ENCODE results near the gene PLEKHN1.
"Not testable (repeated sequence)": the region's sequence is repeated elsewhere in the genome, so short reads cannot be mapped to it uniquely, and the experiment has no call there.

DNA sequence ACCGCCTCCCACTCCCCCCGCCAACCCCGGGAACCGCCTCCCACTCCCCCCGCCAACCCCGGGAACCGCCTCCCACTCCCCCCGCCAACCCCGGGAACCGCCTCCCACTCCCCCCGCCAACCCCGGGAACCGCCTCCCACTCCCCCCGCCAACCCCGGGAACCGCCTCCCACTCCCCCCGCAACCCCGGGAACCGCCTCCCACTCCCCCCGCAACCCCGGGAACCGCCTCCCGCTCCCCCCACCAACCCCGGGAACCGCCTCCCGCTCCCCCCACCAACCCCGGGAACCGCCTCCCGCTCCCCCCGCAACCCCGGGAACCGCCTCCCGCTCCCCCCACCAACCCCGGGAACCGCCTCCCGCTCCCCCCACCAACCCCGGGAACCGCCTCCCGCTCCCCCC is 10.5 kb downstream of the PLEKHN1 start:
- TF ChIP-seq CTCF (tag by site-specific recombination; IDR thresholded peaks at IDR 0.05); TCF7L2 (IDR thresholded peaks at IDR 0.05; ENCODE audit: borderline replicate concordance, low read depth, low read length); ZBTB20 (tag by site-specific recombination; IDR thresholded peaks at IDR 0.05); ZNF521 (tag by site-specific recombination; IDR thresholded peaks at IDR 0.05); ZNF280D (tag by site-specific recombination; IDR thresholded peaks at IDR 0.05); REPIN1 (tag by site-specific recombination; IDR thresholded peaks at IDR 0.05; ENCODE audit: low read depth); ZBTB7A (tag by site-specific recombination; IDR thresholded peaks at IDR 0.05; ENCODE audit: low read depth): not testable (repeated sequence)
- TF ChIP-seq, protein P1, sequence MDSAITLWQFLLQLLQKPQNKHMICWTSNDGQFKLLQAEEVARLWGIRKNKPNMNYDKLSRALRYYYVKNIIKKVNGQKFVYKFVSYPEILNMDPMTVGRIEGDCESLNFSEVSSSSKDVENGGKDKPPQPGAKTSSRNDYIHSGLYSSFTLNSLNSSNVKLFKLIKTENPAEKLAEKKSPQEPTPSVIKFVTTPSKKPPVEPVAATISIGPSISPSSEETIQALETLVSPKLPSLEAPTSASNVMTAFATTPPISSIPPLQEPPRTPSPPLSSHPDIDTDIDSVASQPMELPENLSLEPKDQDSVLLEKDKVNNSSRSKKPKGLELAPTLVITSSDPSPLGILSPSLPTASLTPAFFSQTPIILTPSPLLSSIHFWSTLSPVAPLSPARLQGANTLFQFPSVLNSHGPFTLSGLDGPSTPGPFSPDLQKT (IDR thresholded peaks at IDR 0.05; ENCODE audit: borderline replicate concordance, low read depth, low read length): not testable (repeated sequence)

Measured in HEK293 (cell line).